HG03378 (cell line): ENCODE results near the gene DNAAF2.
"Not testable (repeated sequence)": the region's sequence is repeated elsewhere in the genome, so short reads cannot be mapped to it uniquely, and the experiment has no call there.

Experiments
- ATAC-seq: cut with Tn5 transposase; IDR thresholded peaks from one replicate; pipeline ENCODE4 v1.9.1; 2021; ENCODE audit warnings: mild to moderate bottlenecking, moderate library complexity; ENCODE audit not compliant: unreplicated experiment

The DNAAF2 gene

GRCh38 chr14:49634547-49635334 lies at the start of gene DNAAF2:
DNAAF2 (minus strand) TSS chr14:49635244; CDS start chr14:49635149, 95 bp downstream.
- peak; percentile 29 for ATAC-seq

- no peak for ATAC-seq
Observed at GRCh38 chr14:49679271-49679670, 44.2 kb upstream of the DNAAF2 start.

GRCh38 chr14:49677643-49678042 lies 42.6 kb upstream of the DNAAF2 start:
- ATAC-seq = no peak

- ATAC-seq = no peak
Observed at GRCh38 chr14:49673586-49673985, 38.5 kb upstream of the DNAAF2 start.

GRCh38 chr14:49670475-49670874 lies 35.4 kb upstream of the DNAAF2 start:
- no peak for ATAC-seq

GRCh38 chr14:49659526-49660455 lies 24.7 kb upstream of the DNAAF2 start:
- ATAC-seq = no peak

GRCh38 chr14:49657500-49657899 lies 22.5 kb upstream of the DNAAF2 start:
- ATAC-seq = not testable (repeated sequence)

- ATAC-seq = no peak
Observed at GRCh38 chr14:49654511-49654910, 19.5 kb upstream of the DNAAF2 start.

- no peak for ATAC-seq
Observed at GRCh38 chr14:49653508-49653907, 18.5 kb upstream of the DNAAF2 start.

GRCh38 chr14:49642163-49642562 lies 7.1 kb upstream of the DNAAF2 start:
- ATAC-seq = no peak

GRCh38 chr14:49641697-49642129 lies 6.7 kb upstream of the DNAAF2 start:
- ATAC-seq = no peak

- ATAC-seq = no peak
Observed at GRCh38 chr14:49640540-49641417, 5.7 kb upstream of the DNAAF2 start.

GRCh38 chr14:49637534-49638078 lies 2.6 kb upstream of the DNAAF2 start:
- no peak for ATAC-seq

GRCh38 chr14:49636866-49637265 lies 1.8 kb upstream of the DNAAF2 start:
- ATAC-seq = no peak

GRCh38 chr14:49633640-49634546 lies 1.2 kb downstream of the DNAAF2 start:
- peak; percentile 76 for ATAC-seq

GRCh38 chr14:49623941-49624839 lies 10.9 kb downstream of the DNAAF2 start:
- ATAC-seq = peak; percentile 16

- ATAC-seq = no peak
Observed at GRCh38 chr14:49623387-49623786, 11.7 kb downstream of the DNAAF2 start.

- ATAC-seq = no peak
Observed at GRCh38 chr14:49622022-49622607, 12.9 kb downstream of the DNAAF2 start.
